Umbilical cord (tissue), 1 donor: ENCODE results near the gene CX3CL1. TPM values are rescaled to one million over a fixed set of nuclear protein-coding genes. Genes with fewer than 3 reads are reported as not detected.

Experiments used
- total RNA-seq: library from RNA; depleted of rRNA; stranded (reverse); fragments of >200 nt; gene quantifications from one replicate; pipeline ENCODE4 v1.2.3, GENCODE V29; 2014; ENCODE audit warnings: low replicate concordance; ENCODE audit not compliant: insufficient read depth

Gene CX3CL1
- total RNA-seq, 1 donor from 2014 or later = 1.2 TPM

Other genes starting within 250 kb of the CX3CL1 start
- gene PSME3IP1, start 186.5 kb upstream of the CX3CL1 start, total RNA-seq = 29.1 TPM
- gene RSPRY1, start 186.2 kb upstream of the CX3CL1 start, total RNA-seq = 63.8 TPM
- gene ARL2BP, start 127.2 kb upstream of the CX3CL1 start, total RNA-seq = 59.2 TPM
- 0.24 TPM for gene PLLP, start 87.8 kb upstream of the CX3CL1 start, total RNA-seq
- gene CCL22, start 13.7 kb upstream of the CX3CL1 start, total RNA-seq = 1.4 TPM
- gene CCL17, start 32.3 kb downstream of the CX3CL1 start, total RNA-seq = not detected
- 26.0 TPM for gene CIAPIN1, start 74.9 kb downstream of the CX3CL1 start, total RNA-seq
- 25.3 TPM for gene COQ9, start 75.0 kb downstream of the CX3CL1 start, total RNA-seq
- gene POLR2C, start 90.2 kb downstream of the CX3CL1 start, total RNA-seq = 67.2 TPM
- gene DOK4, start 114.0 kb downstream of the CX3CL1 start, total RNA-seq = 22.4 TPM
- 13.5 TPM for gene CCDC102A, start 164.1 kb downstream of the CX3CL1 start, total RNA-seq
- gene ADGRG5, start 170.2 kb downstream of the CX3CL1 start, total RNA-seq = 1.2 TPM